ENCODE measurements around the gene TXNRD3.

DNA sequence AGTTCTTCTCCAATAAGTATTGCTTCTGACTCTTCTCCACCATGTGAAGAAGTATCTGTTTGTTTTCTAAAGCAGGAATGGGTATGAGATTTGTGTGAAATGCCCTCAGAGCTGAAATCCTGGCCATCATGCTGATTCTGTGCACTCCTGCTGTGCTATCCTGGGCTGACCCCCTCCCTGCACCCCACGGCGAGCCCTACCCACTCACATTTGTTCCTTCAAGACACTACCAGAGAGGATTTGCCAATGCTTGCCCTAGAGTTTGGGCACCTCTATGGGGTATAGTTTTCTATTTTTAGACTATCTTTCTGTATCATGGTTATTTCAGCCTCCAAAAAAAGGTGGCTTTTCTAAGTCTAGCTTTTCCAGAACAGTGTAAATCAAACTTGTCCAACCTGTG, 18.5 kb downstream of the TXNRD3 start:
- TF ChIP-seq, protein P1, sequence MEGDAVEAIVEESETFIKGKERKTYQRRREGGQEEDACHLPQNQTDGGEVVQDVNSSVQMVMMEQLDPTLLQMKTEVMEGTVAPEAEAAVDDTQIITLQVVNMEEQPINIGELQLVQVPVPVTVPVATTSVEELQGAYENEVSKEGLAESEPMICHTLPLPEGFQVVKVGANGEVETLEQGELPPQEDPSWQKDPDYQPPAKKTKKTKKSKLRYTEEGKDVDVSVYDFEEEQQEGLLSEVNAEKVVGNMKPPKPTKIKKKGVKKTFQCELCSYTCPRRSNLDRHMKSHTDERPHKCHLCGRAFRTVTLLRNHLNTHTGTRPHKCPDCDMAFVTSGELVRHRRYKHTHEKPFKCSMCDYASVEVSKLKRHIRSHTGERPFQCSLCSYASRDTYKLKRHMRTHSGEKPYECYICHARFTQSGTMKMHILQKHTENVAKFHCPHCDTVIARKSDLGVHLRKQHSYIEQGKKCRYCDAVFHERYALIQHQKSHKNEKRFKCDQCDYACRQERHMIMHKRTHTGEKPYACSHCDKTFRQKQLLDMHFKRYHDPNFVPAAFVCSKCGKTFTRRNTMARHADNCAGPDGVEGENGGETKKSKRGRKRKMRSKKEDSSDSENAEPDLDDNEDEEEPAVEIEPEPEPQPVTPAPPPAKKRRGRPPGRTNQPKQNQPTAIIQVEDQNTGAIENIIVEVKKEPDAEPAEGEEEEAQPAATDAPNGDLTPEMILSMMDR (IDR thresholded peaks at IDR 0.05): no peak
- TF ChIP-seq POLR2A (IDR thresholded peaks at IDR 0.05): no peak

All from Peyer's patch (tissue), 4 donors.